ENCODE data around the gene OSGEP. TPM values are rescaled to one million over a fixed set of nuclear protein-coding genes. Genes with fewer than 3 reads are reported as not detected.

The OSGEP gene
- total and polyA plus RNA-seq, 2 of the 13 experiments (the other 11 are each of a cell fraction or from before 2014, with no cell fraction given): 39.7 to 41.1 TPM

DNA sequence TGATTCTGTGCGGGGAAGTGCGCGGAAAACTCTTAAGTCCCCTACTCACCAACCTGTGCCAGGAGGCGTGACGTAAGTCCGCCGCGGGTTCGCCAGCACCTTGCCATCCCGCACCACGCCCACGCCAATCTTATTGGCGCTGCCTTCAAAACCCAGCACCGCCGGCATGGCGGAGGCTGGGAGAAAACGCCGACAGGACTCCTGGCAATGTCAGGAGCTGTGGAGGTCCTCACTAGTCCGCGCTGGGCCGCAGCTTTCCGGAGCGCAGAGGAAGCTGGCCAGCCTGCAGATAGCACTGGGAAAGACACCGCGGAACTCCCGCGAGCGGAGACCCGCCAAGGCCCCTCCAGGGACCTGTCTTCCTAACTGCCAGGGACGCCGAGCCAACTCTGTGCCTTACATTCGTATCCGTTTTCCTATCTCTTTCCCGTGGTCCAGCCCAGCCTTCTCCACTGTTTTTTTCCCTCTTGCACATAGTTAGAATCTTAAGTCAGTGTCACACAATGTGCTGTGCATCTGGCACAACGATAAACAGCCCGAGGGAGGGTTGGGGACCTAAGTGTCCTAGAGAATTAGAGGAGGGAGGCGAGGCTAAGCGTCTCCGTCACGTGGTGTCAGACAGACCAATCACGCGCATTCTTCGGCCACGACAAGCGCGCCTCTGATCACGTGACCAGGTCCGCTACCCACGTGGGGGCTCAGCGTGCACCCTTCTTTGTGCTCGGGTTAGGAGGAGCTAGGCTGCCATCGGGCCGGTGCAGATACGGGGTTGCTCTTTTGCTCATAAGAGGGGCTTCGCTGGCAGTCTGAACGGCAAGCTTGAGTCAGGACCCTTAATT lies at the start of gene OSGEP, which contains the start of gene APEX1 (continued):
- TF ChIP-seq FOXO1 (CRISPR knock-in tag; IDR thresholded peaks at IDR 0.05) (peak; percentile 17; the same call in 1 of the 2 replicates), SUZ12 (IDR thresholded peaks at IDR 0.05; ENCODE audit: low read depth, low read length) (no peak), SRY (CRISPR knock-in tag; IDR thresholded peaks at IDR 0.05) (no peak; the same call in 1 of the 2 replicates), AGO2 (optimal IDR thresholded peaks at IDR 0.05; ENCODE audit: low read depth, low read length) (peak; percentile 60), ZNF556 (CRISPR knock-in tag; IDR thresholded peaks at IDR 0.05; ENCODE audit: borderline replicate concordance) (peak; percentile 63; the same call in 1 of the 2 replicates), SKI (IDR thresholded peaks at IDR 0.05; ENCODE audit: partially characterized antibody) (peak; percentile 30), ZFP37 (CRISPR knock-in tag; IDR thresholded peaks at IDR 0.05; ENCODE audit: borderline replicate concordance) (0 out of 2 replicates have a peak, but pooled peaks have one; percentile 17), RFX3 (CRISPR knock-in tag; IDR thresholded peaks at IDR 0.05) (no peak; the same call in 1 of the 2 replicates), PHF21A (CRISPR knock-in tag; IDR thresholded peaks at IDR 0.05) (peak; percentile 97), MYC (CRISPR knock-in tag; IDR thresholded peaks at IDR 0.05; ENCODE audit: borderline replicate concordance) (peak; percentile 99), KLF9 (CRISPR knock-in tag; IDR thresholded peaks at IDR 0.05; ENCODE audit: low read depth) (peak; percentile 64), ZNF552 (CRISPR knock-in tag; IDR thresholded peaks at IDR 0.05; ENCODE audit: borderline replicate concordance) (0 out of 2 replicates have a peak, but pooled peaks have one; percentile 87), ZNF282 (IDR thresholded peaks at IDR 0.05; ENCODE audit: partially characterized antibody) (no peak), PHF20 (CRISPR knock-in tag; IDR thresholded peaks at IDR 0.05) (peak; percentile 92), RBAK (CRISPR knock-in tag; IDR thresholded peaks at IDR 0.05) (no peak), ZNF513 (CRISPR knock-in tag; conservative IDR thresholded peaks at IDR 0.05) (0 out of 2 replicates have a peak, but pooled peaks have one; percentile 55), MLLT10 (CRISPR knock-in tag; IDR thresholded peaks at IDR 0.05) (no peak), KDM5B (CRISPR knock-in tag; IDR thresholded peaks at IDR 0.05; ENCODE audit: borderline replicate concordance) (peak; percentile 95), ZNF614 (CRISPR knock-in tag; IDR thresholded peaks at IDR 0.05; ENCODE audit: borderline replicate concordance) (peak; percentile 21; the same call in 1 of the 2 replicates), ZNF709 (CRISPR knock-in tag; IDR thresholded peaks at IDR 0.05) (no peak; the same call in none of the 2 replicates), PPARG (CRISPR knock-in tag; conservative IDR thresholded peaks at IDR 0.05) (peak; percentile 54; the same call in 1 of the 2 replicates), ARID2 (CRISPR knock-in tag; IDR thresholded peaks at IDR 0.05; ENCODE audit: borderline replicate concordance) (peak; percentile 87; the same call in 1 of the 2 replicates)
- TF ChIP-seq, protein P1, sequence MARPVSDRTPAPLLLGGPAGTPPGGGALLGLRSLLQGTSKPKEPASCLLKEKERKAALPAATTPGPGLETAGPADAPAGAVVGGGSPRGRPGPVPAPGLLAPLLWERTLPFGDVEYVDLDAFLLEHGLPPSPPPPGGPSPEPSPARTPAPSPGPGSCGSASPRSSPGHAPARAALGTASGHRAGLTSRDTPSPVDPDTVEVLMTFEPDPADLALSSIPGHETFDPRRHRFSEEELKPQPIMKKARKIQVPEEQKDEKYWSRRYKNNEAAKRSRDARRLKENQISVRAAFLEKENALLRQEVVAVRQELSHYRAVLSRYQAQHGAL (CRISPR knock-in tag; IDR thresholded peaks at IDR 0.05; ENCODE audit: not compliant biosample characterization): no peak
- TF ChIP-seq, protein P2, sequence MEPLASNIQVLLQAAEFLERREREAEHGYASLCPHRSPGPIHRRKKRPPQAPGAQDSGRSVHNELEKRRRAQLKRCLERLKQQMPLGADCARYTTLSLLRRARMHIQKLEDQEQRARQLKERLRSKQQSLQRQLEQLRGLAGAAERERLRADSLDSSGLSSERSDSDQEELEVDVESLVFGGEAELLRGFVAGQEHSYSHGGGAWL (CRISPR knock-in tag; IDR thresholded peaks at IDR 0.05): peak; percentile 97
